Suprapubic skin (tissue), 3 donors: ENCODE results near the gene TRIM65.

Experiments used
- EP300 ChIP-seq: sonication (generic); formaldehyde crosslinking; IDR thresholded peaks from one replicate; pipeline ENCODE4 v1.6.1; 2017; ENCODE audit warnings: antibody characterized with exemption
- POLR2A ChIP-seq, 2 donors: fragments of 450-650 bp; IDR thresholded peaks; one replicate each; pipeline ENCODE4 v1.6.1; 2017; ENCODE audit warnings: antibody characterized with exemption in 2 of 2, mild to moderate bottlenecking in 2 of 2, moderate library complexity in 2 of 2
- TF ChIP-seq, protein P1 (sequence below), 2 donors: fragments of 200-600 bp in 1 of 2; fragments of 450-650 bp in 1 of 2; sonication (generic) in 1 of 2; IDR thresholded peaks; one replicate each; pipeline ENCODE4 v1.5.1; 2016 to 2019; ENCODE audit warnings: antibody characterized with exemption in 2 of 2, mild to moderate bottlenecking in 1 of 2, moderate library complexity in 1 of 2

GRCh38 chr17:75892556-75893224 lies 4.1 kb downstream of the TRIM65 start:
- TF ChIP-seq, protein P1, sequence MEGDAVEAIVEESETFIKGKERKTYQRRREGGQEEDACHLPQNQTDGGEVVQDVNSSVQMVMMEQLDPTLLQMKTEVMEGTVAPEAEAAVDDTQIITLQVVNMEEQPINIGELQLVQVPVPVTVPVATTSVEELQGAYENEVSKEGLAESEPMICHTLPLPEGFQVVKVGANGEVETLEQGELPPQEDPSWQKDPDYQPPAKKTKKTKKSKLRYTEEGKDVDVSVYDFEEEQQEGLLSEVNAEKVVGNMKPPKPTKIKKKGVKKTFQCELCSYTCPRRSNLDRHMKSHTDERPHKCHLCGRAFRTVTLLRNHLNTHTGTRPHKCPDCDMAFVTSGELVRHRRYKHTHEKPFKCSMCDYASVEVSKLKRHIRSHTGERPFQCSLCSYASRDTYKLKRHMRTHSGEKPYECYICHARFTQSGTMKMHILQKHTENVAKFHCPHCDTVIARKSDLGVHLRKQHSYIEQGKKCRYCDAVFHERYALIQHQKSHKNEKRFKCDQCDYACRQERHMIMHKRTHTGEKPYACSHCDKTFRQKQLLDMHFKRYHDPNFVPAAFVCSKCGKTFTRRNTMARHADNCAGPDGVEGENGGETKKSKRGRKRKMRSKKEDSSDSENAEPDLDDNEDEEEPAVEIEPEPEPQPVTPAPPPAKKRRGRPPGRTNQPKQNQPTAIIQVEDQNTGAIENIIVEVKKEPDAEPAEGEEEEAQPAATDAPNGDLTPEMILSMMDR (IDR thresholded peaks at IDR 0.05): no peak
- TF ChIP-seq EP300 (no peak), POLR2A (IDR thresholded peaks at IDR 0.05) (no peak)
